ENCODE measurements around the gene SLC6A6.
"Not testable (repeated sequence)": the region's sequence is repeated elsewhere in the genome, so short reads cannot be mapped to it uniquely, and the experiment has no call there.

Gene SLC6A6

DNA sequence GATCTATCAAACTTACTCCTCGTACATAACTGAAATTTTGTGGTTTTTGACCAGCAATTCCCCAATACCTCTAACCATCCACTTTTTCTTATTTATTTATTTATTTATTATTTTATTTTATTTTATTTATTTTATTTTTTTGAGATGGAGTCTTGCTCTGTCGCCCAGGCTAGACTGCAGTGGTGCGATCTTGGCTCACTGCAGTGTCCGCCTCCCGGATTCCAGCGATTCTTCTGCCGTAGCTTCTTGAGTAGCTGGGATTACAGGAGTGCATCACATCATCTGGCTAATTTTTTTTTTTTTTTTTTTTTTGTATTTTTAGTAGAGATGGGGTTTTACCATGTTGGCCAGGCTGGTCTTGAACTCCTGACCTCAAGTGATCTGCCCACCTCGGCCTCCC lies 35.3 kb downstream of the SLC6A6 start:
- DNase-seq (ENCODE audit: low spot score), result not testable (repeated sequence)

DNA sequence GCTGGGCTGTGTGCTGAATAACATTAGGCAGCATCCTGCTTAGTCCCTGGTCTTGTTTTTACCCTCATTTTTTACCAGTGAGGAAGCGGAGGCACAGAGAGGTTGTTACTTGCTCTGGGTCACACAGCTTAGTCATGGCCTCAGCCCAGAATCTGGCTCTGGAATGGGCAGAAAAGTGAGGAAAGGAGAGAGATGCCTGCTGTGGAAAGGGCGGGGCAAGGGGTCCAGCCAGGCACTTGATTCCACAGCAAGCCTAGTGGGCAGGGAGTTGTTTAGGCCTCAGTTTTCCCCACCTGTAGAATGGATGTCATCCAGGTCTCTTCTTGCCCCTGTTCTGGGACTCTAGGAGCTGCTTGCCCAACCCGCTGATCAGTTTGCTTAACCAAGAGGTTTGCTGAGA lies 35.9 kb downstream of the SLC6A6 start:
- no peak for DNase-seq (ENCODE audit: low spot score)

DNA sequence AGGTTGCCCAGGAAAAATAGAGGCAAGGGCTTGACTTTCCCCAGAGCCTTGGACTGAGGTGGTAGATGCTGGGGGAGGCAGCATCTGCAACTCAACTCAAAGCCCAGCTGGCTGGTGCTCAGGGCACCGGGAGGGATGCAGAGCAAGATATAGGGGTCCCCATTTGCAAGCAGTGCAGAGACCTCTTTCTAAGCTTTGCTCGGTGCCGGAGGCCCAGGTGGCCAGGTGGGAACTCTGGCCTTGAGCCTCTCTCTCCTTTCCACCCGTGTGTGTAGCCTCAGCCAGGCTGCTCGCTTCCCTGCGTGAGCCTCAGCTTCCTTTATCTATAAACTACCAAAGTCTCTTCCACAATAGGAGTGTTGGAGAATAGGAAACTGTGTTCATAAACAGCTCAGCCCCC lies 36.5 kb downstream of the SLC6A6 start:
- no peak for DNase-seq (ENCODE audit: low spot score)

DNA sequence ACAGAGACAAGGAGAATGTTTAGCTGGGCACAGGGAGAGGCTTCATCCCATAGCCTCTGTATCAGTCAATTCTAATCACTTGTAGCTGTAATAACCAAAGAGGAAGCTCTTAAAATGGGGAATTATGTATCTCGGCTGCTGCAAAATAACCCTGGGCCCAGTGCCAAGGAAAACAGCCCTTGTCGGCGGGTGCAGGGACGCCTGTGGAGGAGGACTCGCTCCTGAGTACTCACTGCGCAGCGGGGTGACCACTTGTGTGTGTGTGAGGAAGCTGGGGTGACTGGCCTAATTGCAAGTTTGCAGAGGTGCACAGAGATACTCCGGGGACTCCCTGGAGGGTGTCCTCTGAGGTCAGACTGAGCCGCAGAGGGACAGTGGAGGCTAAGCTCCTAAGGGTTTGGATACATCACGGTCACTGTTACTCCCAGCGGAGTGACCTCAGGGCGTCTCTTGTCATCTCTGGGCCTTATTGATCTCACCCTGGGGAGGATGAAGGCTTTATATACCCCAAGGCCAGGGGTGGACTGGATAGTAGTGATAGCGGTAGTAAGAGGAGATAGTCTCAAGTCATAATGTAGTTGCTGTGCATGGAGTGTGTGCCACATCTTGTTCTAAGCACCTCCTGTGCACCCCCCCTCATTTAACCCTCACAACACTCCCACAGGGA lies 37.2 kb downstream of the SLC6A6 start:
- DNase-seq (ENCODE audit: low spot score), result no peak

GRCh38 chr3:14440168-14440518 lies 37.7 kb downstream of the SLC6A6 start:
- DNase-seq (ENCODE audit: low spot score), result no peak

GRCh38 chr3:14440531-14441239 lies 38.3 kb downstream of the SLC6A6 start:
- DNase-seq (ENCODE audit: low spot score), result no peak

GRCh38 chr3:14441240-14441919 lies 39.0 kb downstream of the SLC6A6 start:
- no peak for DNase-seq (ENCODE audit: low spot score)

- DNase-seq (ENCODE audit: low spot score), result no peak
Observed at GRCh38 chr3:14441920-14442300, 39.5 kb downstream of the SLC6A6 start.

- no peak for DNase-seq (ENCODE audit: low spot score)
Observed at GRCh38 chr3:14444380-14444779, 42.0 kb downstream of the SLC6A6 start.

GRCh38 chr3:14445773-14446172 lies 43.4 kb downstream of the SLC6A6 start:
- no peak for DNase-seq (ENCODE audit: low spot score)

DNA sequence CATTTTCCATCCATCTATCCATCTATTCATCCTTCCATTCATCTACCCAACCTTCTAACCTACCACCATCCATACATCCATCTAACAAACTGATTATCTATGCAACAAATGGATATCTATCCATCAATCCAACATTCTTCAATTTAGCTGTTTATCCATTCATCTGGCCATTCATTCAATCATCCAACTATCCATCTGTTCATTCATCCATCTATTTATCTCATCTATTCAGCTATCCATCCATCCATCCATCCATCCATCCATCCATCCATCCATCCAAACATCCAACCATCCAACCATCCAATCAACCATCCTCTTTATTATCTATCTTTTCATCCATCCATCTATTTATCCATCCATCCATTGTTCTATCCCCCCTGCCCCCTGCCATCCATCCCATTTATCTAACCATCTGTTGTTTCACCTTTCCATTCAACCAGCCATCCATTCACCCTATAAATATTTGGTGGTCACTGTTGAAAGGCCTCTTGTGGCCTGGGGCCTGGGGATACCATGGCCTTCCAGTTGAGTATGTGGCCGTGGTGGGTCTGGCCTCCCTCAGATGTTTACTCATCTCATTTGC lies 44.7 kb downstream of the SLC6A6 start:
- no peak for DNase-seq (ENCODE audit: low spot score)

DNA sequence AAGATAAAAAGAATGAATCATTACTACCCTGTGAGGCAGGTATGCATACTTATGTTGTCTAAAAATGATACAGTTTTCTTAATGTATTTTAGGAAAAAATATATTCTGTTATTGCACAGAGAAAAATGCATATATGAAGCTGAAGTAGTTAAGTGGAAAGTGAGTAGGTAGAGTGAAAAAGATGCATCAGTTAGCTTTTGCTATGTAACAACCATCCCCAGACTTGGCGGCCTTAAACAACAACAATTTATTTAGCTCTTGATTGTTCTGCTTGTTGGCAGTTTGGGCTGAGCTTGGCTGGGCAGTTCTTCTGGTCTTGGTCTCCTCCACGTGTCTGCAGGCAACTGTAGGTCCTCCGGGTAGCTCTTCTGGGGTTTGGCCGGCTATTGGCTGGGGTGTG lies 45.7 kb downstream of the SLC6A6 start:
- DNase-seq (ENCODE audit: low spot score), result no peak

DNA sequence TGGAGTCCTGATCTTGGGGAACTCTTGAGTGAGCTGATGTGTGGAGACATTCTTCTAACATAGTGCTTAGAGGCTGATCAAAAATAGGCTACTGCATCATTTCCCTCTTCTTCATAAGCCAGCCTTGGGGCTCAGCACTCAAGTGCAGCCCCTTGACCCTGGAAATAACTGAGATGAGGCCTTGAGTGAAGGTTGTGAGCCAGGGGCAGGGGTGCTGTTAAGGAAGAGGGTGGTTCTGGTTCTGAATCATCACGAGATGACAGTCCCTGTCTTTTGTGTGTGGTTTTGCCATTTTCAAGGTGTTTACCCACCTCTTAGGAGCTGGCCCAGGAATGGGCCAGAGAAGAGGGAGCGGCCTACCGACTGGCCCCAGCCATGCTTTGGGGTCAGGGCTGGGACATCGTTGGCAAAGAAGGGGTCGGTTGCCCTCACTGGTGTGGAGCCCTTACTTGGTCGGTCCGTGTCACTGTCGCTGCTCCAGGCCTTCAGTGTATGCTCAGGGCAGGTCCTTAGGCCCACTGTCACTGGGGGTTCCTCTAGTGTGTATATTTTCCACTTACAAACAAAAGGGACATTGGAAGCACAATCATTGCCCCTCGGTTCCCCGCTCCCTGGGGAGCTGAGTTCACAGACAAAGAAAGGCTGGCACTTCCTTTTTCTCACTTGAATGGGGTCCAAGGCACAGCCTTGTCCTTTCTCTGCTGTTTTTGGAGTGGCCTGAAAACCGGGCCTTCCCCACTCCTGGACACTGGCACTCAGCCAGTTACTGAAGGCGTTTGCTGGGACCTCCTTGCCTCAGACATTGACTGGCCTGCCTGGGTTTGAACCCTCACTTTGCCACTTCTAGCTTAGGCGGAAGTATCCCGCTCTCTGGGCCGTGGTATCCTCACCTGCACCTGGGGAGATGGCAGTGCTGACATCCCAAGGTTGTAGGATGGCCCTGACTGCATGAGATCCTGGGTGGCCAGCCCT lies 46.6 kb downstream of the SLC6A6 start:
- no peak for DNase-seq (ENCODE audit: low spot score)

GRCh38 chr3:14450506-14450905 lies 48.1 kb downstream of the SLC6A6 start:
- DNase-seq (ENCODE audit: low spot score), result no peak

- no peak for DNase-seq (ENCODE audit: low spot score)
Observed at GRCh38 chr3:14450922-14451606, 48.7 kb downstream of the SLC6A6 start.

DNA sequence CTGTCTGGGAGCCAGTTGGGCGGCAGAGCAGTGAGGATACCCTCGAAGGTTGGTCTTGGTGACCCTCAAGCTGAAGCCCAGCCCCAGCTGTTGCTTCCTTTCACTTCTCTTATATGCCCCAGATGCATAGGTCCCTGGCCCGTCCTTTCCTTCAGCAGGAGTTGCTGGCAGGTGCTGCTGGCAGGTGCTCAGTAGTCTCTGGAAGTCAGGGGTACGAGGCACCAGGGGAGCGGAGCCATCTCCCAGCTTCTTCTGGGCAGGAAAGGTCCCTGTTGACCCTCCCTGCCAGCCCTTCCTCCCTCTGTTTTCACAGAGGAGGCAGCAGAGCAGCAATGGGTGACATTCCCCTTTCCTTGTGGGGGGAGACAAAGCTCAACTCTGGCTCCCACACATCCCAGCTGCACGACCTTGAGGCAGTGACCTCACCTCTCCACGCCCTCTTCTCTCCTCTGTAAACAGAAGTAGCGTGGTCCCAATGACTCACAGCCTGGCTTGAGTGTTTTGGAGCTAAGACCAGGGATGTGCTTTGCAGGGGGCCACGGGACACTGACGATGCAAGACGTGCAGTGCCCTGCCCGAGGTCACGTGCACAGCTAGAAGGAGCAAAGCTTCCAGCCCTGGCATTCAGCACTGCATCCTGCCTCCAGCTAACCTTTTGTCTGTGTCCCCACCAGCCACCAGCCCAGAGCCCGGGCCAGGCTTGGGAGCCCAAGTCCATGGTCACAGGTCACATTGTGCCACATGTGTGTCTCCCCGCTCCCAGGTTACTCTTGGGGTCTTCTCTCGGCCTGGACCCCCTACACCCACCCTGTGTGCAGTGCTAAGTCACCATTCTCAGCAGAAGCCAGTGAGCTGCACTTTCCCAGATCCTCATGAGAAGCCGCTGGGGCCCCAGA lies 49.7 kb downstream of the SLC6A6 start:
- DNase-seq (ENCODE audit: low spot score), result no peak

GRCh38 chr3:14452740-14453710 lies 50.6 kb downstream of the SLC6A6 start:
- peak; percentile 94 for DNase-seq (ENCODE audit: low spot score)

DNA sequence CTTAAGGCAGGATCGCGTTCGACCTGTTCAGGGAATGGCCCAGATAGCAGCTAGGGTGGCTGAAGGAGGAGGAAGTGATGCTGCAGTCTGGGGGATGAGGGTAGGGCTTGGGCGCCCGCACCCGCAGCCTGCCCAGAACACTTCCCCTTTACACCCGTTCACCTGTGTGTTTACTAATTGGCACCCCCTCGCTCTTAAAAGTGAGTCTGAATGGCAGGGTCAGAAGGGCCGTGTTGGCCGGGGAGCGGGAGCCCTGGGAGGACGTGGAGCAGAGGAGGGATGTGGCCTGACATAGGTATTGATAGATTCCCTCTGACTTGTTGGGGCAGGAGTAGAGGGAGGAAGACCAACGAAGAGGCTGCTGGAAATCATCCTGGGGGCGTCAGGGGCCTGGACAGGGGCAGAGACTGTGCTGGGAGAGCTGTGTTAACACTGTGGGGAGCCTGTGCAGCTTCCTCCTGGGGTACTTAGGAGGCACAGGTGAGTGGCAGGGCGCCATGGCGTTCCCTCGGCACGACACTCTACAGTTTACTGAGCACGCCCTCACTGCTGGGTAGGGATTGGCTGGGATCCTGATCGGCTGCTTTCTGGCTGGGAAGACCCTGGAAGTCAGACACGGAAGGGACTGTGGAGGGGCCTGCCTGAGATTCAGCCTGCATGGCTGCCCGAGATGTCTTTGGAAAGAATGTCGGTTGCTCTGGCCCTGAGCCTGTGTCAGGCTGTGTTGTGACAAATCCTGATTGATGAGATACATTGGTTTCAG lies 51.7 kb downstream of the SLC6A6 start:
- no peak for DNase-seq (ENCODE audit: low spot score)

Data from left forelimb (tissue), 1 donor.